ENCODE results near the gene CEP164. TPM values are rescaled to one million over a fixed set of nuclear protein-coding genes. Genes with fewer than 3 reads are reported as not detected.

Gene CEP164
- total RNA-seq, 2 donors from 2014 or later, result 9.0 to 9.6 TPM

- intact Hi-C loops (cut with DNase I), result no loop called here
- no peak for ATAC-seq
- no peak for DNase-seq
These were observed 85.1 kb downstream of the CEP164 start for GRCh38 chr11:117412653-117413275.

DNA sequence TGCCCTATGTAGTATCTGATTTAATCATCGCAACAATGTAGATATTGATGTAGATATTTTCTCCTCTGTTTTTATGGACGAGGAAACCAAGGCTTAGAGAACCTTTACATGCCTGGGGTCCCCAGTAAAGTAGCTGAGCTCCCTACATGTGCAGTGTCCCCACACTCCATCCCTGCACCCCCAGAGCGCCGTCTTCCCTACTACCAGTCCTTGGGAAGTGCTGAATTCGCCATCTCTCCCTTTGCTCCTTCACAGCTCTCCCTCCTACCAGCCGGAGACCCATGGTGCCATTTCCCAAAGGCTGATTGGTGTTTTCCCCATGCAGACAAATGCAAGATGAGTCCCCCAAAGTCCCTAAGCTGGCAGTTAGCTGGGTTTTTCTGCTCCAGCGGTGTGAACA, 86.0 kb downstream of the CEP164 start:
- intact Hi-C loops (cut with DNase I), result no loop called here
- ATAC-seq (no peak), DNase-seq (no peak)

DNA sequence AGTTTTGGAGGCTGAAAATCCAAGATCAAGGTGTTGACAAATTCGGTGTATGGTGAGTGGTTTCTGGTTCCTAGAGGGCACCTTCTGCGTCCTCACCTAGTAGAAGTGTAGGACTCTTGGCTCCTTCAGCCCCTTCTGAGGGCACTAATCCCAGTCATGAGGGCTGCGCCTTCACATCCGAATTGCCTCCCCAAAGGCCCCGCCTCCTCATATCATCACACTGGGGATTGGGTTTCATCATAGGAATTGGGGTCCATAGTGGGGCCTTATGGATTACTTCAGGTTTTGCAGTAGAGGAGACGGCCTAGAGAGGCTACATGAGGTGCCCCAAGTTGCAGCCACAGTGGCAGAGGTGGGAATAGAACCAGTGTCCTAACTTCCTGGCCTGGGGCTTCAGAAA, 87.1 kb downstream of the CEP164 start:
- intact Hi-C loops (cut with DNase I), result no loop called here
- no peak for ATAC-seq
- no peak for DNase-seq

- intact Hi-C loops (cut with DNase I), result no loop called here
- DNase-seq, result no peak
- no peak for ATAC-seq
These were observed 87.8 kb downstream of the CEP164 start for GRCh38 chr11:117415358-117415896.

- ATAC-seq (no peak), DNase-seq (no peak)
- intact Hi-C loops (cut with DNase I), result no loop called here
These were observed 89.7 kb downstream of the CEP164 start for GRCh38 chr11:117417342-117417741.

DNA sequence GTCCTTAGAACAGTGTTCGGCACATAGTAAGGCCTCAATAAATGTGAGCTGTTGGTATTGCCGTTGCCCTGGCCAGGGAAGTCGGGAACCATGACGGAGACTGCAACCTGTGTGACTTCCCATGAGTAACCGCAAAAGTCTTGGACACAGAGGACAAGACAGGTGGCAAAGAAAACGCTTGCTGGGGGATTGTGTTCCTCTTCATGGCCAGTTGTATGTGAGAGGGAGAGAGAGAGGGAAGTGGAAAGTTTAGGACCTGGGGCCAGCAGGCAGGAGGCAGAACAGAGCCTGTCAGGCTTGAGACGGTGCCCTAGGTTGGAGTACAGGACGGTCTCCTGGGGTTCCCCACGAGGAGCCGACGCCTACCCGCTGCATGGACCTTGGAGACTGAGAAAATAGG, 90.2 kb downstream of the CEP164 start:
- ATAC-seq (no peak), DNase-seq (no peak)
- intact Hi-C loops (cut with DNase I), result no loop called here

- ATAC-seq (no peak), DNase-seq (no peak)
- intact Hi-C loops (cut with DNase I), result no loop called here
These were observed 91.3 kb downstream of the CEP164 start for GRCh38 chr11:117418737-117419481.

- intact Hi-C loops (cut with DNase I), result no loop called here
- ATAC-seq (no peak), DNase-seq (no peak)
These were observed 92.0 kb downstream of the CEP164 start for GRCh38 chr11:117419482-117420142.

DNA sequence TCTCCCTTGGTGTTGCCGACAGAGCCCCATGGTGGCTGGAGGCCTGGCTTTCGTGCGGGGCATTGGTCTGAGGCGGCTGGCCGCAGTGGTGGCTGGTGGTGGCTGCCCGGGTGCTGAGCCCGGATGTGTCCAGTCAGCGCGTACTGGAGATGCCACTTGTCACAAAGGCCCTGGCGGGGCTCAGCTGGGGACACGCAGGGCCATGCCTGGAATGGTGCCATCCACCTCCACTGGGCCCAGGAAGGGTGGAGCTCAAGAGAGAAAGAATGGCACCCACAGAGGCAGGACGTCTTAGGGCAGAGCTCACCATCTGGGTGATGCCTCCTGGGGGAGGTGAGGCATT, 92.5 kb downstream of the CEP164 start:
- no peak for DNase-seq
- no peak for ATAC-seq
- intact Hi-C loops (cut with DNase I), result no loop called here

- no peak for ATAC-seq
- intact Hi-C loops (cut with DNase I), result no loop called here
- no peak for DNase-seq
These were observed 92.9 kb downstream of the CEP164 start for GRCh38 chr11:117420598-117420997.

DNA sequence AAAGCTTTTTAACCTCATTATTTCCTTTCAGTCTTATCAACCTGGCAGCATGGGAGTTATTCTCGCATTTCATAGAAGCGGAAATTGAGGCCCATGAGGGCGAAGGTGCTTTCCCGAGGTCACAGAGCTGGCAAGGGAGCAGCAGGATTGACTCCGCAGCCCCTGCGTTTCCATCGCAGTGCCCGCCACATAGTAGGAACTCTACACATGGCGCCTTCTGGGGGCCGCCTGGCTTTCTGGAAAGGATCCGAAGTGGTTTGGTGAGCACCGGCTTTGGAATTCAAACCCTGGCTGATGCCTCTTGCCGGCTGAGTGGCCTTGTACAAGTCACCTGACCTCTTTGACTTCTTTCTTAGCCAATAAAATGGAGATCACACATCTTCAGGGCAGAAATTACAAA, 93.4 kb downstream of the CEP164 start:
- ATAC-seq (no peak), DNase-seq (no peak)
- intact Hi-C loops (cut with DNase I), result no loop called here

DNA sequence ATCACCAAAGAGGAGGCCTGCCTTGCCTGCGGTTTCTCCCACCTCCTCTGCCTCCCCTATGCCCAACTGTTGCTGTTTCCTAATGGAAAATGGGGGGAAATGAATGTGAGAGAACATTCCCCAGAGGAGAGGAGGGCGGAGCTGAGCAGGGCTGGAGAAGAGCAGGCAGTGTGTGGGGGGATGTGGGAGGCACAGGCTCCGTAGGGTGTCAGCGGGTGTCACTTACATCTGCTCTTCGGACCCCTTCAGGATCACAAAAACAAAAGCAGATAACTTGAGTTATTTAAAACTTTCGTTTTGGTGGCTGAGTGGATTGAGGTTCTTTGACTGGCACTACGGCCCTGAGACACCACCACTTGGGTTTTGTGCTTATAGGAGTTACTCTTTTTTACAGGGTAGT, 93.8 kb downstream of the CEP164 start:
- intact Hi-C loops (cut with DNase I), result no loop called here
- DNase-seq (no peak), ATAC-seq (no peak)

DNA sequence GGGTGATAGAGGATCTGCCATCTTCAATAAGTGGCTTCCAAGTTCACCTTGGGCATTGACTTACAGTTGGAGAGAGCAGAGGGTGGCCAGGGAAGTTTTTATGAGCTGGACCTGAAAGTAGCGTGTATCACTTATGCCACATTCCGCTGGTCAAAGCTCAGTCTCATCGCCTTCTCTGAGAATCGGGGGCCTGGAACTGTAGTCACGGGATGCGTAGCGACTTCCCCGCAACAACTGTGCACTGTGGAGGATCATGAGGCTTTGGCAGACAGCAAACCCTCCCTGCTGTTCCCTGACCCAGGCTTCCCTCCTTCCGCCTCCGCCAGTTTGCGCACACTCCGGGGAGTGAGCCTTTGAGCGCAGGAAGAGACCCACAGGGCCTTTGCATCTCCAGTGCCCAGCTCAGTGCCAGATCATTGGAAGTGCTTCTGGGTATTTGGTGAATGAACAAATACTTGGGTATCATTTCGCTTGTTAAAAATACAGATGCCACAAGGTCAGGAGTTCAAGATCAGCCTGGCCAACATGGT, 95.5 kb downstream of the CEP164 start:
- ATAC-seq, result no peak
- DNase-seq, result no peak
- intact Hi-C loops (cut with DNase I), result no loop called here

DNA sequence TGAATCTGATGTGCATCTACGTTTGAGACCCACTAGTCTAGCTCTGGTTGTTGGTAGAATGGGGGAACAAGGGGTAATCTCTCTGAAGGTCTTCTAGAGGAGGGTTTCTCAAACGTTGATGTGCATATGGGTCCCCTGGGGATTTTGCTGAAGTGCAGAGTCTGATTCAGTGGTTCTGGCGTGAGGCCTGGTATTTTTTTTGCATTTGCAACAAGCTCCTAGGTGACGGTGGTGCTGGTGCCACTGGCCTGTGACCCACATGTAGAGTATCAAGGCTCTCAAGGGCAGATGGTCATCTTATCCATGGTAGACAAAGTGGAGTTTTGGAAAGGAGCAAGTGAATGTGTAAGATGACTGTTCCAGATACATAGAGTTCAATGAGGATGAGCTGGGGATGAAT, 97.1 kb downstream of the CEP164 start:
- intact Hi-C loops (cut with DNase I), result no loop called here
- ATAC-seq, result no peak
- no peak for DNase-seq

DNA sequence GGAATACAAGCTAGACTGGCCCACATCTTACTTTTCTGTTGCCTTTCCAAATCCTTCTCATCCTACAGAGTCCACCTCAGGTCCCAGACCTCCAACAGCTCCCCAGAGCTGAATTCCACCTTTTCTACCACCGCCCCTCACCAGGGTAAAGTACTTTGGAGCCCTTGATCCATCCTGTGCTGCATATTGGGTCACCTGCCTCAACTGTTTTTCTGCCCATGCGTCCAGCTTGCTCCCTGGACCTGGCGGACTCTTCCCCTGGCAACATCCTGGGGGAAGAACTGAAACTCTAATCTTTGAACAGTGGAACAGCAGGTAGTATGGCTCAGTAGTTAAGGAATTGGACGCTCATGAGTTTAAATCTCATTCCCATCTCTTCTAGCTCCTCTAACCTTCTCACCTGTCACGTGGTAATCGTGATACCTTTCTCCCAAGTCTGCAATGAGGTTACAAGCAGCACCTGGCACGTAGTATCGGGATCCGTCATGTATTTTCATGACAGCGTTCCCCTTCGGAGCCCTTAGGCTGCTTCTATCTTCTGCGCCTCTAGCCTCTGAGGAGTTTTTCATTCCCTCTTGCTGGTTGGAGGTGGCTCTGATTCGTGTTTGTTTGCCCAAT, 98.1 kb downstream of the CEP164 start:
- ATAC-seq, result no peak
- intact Hi-C loops (cut with DNase I), result no loop called here
- no peak for DNase-seq

GRCh38 chr11:117426297-117426685, 98.6 kb downstream of the CEP164 start:
- DNase-seq, result peak; percentile 69
- intact Hi-C loops (cut with DNase I), result no loop called here
- peak; percentile 70 to 72 for ATAC-seq

DNA sequence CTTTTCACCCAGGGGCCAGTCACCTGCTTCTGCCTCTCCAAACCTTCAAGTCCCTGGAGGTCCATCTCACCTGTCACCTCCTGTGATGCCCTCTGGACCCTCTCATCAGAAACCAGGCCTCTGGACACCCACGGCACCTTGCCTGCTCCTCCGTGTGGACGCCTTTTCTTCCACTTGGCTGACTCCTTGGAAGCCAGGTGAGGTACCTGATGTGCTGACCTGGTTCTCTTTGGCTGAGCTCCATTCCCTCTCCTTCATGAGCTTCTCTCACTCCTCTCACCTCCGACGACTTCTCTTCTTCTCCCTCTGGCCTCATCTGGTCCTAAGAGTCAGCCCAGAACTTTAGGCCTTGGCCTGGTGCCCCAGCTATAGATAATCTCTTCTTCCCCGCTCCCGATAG, 99.3 kb downstream of the CEP164 start:
- intact Hi-C loops (cut with DNase I), result no loop called here
- DNase-seq, result no peak

DNA sequence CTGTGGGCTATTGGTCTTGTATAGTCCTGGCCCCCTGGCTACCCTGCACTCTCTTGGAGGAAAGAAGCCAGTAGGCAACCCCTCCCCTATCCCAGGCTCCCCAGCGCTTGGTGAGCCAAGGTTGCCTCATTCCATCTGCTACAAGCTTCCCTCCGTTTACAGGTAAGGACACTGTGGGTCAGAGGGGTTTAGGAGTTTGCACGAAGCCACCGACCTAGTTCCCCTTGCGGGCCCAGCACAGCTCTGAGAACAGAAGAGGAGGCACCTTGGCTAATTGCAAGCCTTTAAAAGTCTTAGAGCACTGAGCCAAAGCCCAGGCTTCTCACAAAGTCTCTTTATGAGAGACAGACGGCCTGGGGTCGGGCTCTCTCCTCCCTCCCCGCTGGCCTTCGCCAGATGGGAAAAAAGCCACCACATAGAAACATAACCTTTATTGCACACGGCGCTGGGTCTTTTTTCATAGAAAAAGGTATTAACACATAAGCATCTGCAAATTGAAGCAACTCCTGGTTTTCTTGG, 99.8 kb downstream of the CEP164 start:
- no peak for DNase-seq
- no peak for ATAC-seq
- intact Hi-C loops (cut with DNase I), result no loop called here

More for the DNA sequence above, 99.3 kb downstream of the CEP164 start:
- no peak for ATAC-seq

GRCh38 chr11:117428186-117428855, 100.7 kb downstream of the CEP164 start:
- intact Hi-C loops (cut with DNase I), result no loop called here
- ATAC-seq, result no peak
- no peak for DNase-seq

All from left cardiac atrium (tissue), 4 donors.